Fibroblast of upper back skin (primary cell): ENCODE results near the gene CC2D2A.

Experiments
- DNase-seq: peaks from one replicate; pipeline ENCODE4 v3.0.0-alpha.2; 2013

CC2D2A gene

DNA sequence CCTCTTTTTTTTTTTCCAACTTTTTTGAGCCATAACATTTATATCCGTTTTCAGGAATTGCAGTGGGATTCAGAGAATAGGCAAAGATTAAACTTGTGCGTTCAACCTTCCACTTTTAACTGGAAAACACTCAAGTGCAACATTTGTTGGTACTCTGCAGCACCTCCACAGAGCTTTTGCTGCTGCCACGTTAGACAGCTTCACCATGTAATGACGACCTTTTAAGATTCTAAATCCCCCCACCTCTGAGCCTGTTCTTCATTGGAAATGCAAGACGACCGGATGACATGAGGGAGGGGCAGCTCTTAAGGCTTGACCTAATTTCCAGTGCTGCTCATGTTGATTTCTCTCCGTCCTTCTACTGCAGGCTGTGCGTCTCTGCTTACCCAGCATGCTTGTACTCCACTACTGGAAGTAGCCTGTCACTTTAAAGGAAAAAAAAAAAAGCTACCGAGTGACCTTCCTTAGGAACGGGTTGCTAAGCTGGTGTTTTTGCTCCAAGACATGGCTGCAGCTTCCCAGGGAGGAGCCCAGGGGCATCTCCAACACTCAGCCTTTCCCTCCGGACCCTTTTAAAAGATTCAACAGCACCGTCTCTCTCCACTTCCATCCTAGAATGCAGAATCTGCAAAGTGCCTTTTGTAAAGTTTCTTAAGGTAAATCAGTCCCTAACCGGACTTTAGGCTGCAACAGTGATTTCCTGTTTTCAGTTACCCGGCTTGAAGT is at the start of gene CC2D2A:
TSS of gene CC2D2A (plus strand) at position 481 of the 726 bp plus-strand sequence. CDS start 6,051 bp downstream, outside the sequence.
- DNase-seq = peak; percentile 28

GRCh38 chr4:15420642-15421041 is 49.0 kb upstream of the CC2D2A start:
- peak; percentile 74 for DNase-seq

DNA sequence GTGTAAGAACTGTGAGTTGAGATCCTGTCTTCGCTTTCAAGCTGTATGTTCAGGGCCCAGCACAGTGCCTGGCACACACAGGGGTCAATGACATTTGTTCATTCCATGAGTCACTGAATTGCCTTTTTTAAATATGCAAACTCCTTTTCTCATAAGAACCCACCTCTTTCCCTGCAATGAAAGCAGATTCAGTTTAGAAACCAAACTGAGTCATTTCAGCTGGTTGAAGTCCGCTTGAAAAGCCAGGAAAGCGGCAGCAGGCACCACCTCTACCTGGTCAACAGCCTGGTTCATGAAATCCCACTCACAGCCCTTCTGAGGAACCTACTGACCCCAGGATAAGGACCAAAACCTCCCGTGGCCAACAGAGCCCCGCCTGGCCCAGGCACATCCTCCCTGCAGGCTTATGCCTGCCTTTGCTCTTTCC is 46.4 kb upstream of the CC2D2A start:
- no peak for DNase-seq

DNA sequence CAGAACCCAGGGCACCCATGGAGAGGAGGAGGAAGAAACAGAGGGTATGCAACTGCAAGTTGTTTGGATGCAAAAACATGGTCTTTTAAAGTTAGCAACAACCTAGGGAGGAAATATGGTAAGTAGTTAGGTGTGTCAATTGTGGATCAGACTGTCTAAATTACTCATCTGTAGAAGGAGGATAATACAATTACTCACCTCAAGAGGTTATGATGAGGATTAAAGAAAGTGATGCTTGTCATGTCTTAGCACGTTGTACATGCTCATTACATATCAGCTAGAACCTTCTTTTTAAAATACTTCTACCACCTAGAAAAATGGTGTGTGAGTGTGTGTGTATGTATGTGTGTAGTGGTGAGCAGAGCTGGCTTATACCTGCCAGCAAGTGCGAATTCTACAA is 44.2 kb upstream of the CC2D2A start:
- no peak for DNase-seq

GRCh38 chr4:15427161-15427560 is 42.5 kb upstream of the CC2D2A start:
- no peak for DNase-seq

DNA sequence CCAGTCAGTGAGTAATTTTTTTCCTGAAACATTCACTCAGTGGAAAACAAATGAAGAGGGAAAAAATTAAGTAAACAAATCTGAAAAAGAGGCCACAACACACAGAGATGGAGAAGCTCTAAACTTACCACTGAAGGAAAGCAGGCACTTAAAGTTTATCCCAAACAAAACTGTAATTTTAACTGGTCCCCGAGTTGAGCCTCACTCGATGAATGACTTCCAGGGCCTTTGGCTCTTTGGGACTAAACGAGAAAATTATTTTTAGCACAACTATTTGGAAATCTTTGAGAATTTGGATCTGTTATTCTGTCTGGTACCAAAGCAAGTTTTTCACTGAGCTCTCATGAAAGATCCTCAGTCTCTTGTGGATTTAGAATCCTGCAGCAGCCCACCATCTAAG is 42.0 kb upstream of the CC2D2A start, which contains the start of gene C1QTNF7:
TSS of gene C1QTNF7 (plus strand) at position 333 of the 400 bp plus-strand sequence. CDS start 7,711 bp downstream, outside the sequence.
- no peak for DNase-seq

DNA sequence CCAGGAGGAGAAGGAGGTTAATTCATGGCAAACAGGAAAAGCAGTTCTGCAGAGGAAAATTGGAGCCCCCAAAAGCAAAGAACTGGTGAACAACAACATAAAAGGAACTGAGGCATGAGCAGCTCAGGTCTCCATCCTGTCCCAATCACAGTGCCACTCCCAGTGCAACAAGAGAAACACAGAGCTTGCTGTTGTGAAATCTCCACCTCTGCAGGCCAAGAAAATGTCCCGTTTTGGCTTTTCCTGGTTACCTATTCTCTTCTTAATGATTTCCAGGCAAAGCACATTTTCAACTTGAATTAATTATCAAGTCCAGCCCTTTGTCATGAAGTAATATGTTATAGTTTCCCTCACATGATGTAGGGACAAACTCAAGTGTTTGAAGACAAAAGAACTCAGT is 41.1 kb upstream of the CC2D2A start:
- no peak for DNase-seq

DNA sequence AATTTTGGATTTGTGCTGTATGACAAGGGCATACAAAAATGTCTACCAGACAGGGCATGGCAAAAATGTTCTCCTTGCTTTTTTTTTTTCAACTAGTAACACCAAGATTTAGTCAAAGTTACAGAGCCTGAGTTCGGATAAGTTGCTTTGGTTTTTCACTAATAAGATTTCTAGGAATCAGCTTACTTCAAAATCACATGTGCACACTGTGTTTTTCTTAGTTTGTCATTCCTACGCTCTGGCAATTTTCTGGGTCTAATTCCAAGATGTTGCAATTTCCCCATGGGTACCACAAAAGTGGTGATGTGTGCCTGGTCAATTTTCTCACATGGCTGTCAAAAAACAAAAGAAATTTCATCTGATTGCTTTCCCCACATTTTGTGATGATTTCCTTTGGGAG is 35.6 kb upstream of the CC2D2A start:
- DNase-seq = no peak

GRCh38 chr4:15434676-15435075 is 35.0 kb upstream of the CC2D2A start:
- no peak for DNase-seq

- peak; percentile 69 for DNase-seq
Observed at GRCh38 chr4:15436513-15436912, 33.2 kb upstream of the CC2D2A start.

DNA sequence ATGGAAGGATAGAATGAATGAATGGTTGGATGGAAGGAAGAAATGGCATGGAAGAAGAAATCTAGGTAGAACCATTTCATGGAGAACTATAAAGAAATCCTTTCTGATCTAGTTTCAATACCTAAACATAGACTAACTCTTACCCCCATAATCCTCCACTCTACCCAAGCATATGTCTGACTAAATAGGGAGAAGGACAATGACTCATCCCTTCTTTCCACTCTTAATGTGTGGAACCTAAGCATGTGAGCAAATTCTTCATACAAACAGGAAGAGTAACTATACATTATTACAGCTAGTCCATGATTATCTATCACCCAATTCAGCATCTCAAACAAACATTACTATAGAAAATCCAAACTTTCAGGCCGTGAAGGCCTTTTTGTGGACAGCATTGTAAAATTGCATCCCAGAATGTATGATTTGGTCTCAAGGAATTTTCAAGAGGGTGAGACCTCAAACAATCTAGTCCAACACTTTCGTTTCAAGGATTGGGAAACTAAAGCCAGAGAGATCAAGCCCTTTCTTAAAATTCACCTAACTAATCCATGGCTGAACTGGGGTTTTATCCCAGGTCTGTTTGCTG is 30.6 kb upstream of the CC2D2A start:
- DNase-seq = peak; percentile 55

DNA sequence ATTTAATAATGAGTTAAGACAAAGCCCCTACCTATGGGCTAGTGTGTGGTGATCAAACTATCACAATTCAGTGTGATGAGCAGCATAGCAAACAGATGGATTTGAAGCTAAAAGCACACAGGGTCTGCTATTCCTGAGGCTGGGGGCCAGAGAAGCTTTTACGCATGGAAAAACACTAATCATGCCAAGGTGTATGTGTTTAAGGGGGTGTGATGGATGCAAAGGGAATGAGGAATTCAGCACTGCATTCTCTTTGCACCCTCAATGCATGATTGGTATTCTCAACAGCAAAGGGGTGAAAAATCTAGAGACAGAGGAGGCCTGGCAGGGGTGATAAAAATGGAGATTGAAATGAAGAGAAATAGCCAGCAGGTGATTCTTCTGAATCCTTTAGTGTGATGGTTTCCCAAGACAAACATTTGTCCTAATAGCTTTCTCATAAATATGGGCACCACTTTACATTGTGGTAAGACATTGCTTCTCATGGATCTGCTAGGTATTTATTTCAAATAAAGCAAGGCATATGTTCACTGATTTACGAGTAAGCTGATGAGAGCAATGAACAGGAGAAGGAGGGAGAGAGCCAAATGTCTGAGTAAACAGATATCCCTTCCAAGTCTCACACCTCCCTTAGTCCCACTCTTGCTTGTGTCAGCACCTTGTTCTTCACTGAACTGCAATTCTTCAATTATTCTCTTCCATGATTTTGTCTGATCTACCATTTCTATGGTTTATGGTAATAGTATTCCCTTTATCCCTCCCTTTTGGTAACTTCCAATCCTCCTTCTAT is 26.1 kb upstream of the CC2D2A start:
- no peak for DNase-seq

DNA sequence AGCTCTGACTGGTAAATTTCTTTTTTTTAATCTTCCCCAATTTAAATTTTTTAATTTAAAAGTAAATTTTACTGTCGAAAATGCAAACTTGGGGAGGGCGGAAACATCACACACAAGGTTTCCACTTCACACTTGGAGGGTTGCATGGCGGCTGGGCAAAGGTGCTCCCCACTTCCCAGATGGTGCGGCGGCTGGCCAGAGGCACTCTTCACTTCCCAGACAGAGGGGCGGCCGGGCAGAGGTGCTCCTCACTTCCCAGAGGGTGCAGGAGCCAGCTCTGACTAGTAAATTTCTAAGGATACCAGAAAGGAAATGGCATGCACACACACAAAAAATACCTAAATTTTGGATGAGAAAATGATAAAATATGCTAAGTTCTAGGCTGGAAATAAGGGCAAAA is 25.4 kb upstream of the CC2D2A start:
- DNase-seq = no peak

GRCh38 chr4:15444879-15445547 is 24.7 kb upstream of the CC2D2A start:
- no peak for DNase-seq

DNA sequence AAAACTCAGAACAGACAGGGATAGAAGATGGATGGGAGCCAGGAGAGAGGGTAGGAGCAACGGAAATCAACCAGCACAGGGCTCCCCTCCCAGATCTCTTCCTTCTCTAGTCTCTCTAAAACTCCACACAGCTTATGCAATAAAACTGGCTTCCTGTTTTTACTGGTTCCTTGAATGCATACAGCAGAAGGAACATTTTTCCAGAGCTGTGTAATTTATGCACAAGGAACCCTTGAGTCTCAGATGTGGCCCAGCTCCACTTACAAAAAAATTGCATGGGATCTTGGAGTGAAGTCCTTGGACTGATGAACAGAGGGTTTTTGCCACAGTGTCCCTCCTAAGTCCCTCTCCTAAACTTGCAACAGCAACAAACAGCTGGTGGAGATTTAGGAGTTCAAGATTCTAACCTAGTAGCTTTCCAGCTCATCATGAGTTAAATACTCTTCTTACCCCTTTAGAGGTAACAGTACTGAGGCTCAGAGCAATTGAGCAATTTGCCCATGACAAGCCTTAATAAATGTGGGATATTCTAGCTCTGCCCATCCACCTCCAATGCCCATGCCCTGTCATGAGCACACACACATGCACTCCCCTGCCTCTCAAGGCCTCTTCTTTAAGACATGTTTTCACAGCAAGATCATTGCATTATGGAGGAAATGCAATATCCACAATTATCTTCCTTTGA is 18.4 kb upstream of the CC2D2A start:
- peak; percentile 74 for DNase-seq

DNA sequence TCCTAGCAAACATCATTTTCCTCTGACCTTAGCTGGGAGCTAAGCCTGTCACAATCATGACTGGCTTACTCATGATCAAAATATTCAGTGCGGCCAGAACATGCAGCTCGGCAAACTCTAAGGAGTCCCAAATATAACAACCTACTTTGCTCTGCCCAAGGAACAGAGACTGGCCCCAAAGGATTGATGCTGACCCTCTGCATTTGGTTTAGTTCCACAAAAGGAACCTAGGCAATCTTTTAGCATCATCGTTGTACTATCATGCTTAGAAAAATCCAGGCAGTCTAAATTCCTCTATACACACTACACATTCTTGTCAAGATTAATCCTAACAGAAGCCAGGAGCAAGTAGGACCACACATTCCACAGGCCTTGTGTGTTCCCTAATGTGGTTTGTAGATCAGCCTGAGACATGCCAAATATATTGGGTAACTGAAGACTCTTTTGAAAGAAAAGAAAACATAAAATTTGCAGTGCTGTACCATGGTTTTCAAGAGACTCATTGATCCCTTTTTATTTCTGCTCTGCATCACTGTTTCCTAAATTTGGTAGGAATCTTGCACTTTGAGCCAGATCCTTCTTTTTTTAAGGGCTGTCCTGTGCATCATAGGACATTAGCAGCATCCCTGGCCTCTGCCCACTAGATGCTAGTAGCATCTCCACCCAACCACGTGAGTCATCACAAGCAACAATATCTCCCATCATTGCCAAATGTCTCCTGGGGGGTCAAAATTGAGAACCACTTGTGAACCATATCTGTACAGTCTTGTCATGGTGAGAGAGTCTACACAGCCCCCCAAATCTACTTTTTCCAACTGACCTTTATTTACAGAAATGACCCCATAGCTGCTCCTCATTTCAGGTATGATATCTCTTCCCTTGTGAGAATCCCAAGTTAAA is 17.6 kb upstream of the CC2D2A start:
- DNase-seq = peak; percentile 99

DNA sequence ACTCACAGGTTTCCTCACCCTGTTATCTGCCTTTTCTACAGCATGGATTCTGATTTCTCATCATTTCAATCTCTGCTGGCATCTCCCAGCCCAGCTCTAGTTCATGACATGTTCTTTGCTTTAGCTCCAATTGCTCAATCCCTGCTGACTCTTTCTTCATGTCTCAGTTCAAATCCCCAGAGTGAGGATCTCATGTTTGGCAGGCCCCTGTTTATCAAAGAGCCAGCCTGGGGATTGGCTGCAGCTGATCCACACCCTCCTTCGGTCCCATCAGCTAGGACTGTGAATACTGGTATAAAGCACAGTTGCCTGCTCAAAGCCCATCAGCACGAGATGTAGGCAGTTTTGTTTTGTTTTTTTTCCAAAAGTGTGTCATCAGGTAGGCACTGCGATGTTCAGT is 14.4 kb upstream of the CC2D2A start:
- DNase-seq = peak; percentile 78

DNA sequence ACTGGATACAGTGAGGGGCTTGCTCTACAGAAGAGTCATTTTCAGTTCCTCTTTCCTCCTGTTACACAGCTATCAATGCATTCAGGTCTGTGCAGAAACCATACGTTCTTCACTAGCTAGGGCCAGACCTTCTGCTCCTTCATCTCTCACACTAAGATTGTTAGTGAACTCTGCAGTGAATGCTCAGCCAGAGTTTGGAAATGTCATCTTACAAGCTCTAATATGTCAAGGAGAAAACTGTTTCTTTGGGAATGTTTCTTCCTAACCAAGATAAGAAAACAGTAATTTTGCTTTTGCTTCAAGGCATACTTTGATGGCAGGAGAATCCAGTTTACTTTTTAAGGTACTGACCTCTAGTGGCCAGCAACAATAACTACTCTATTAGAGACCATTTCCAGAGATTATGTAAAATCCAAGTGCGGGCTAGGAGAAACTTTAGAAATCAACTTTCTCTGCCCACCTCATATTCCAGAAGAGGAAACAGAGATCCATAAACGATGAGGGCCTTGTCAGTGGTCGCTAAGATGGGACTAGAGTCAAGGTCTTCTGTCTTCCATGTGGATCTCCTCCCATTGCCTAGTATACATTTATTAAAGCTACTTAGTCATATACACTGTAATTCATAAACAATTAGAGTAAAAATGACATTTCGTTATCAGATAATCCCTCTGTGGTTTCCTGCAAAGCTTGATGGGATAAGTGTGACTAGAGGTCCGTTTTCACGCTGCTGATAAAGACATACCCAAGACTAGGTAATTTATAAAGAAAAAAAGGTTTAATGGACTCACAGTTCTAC is 12.1 kb upstream of the CC2D2A start:
- peak; percentile 69 for DNase-seq

DNA sequence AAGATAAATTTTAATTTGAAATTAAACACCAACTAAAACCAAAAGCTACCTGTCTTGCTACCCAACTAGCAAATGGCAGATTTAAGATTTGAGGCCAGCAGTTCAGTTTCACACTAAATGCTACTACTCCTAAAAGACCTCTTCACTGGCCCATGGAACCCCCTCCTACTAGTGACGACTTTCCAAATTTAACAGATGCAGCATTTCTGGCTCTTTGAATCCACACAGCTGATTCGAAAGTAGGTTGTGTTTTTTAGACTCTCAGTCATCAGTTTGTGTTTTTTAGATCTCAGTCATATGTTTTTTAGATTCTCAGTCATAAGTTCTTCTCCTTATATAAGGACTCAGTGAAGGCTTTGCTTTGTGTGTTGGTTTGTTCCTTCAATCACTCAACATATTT is 11.1 kb upstream of the CC2D2A start:
- no peak for DNase-seq

- DNase-seq = no peak
Observed at GRCh38 chr4:15459706-15460105, 10.0 kb upstream of the CC2D2A start.

- no peak for DNase-seq
Observed at GRCh38 chr4:15466596-15466995, 3.1 kb upstream of the CC2D2A start.
